Psoas muscle (tissue), 8 donors: ENCODE results near the gene ZFP2. TPM values are rescaled to one million over a fixed set of nuclear protein-coding genes. Genes with fewer than 3 reads are reported as not detected.
"Not testable (repeated sequence)": the region's sequence is repeated elsewhere in the genome, so short reads cannot be mapped to it uniquely, and the experiment has no call there.

Experiments used
- ATAC-seq, 4 donors: fragments of 200-7000 bp; cut with Tn5 transposase; one replicate each; pipeline ENCODE4 v1.9.1; 2020; ENCODE audit warnings: moderate library complexity in 3 of 4, mild to moderate bottlenecking in 2 of 4
- DNase-seq, 2 donors: peaks; one replicate each; pipeline ENCODE4 v3.0.0-alpha.2; 2020
- H3K27ac ChIP-seq: fragments of 200-600 bp; one replicate; pipeline ENCODE4 v1.8.0; 2022
- H3K27me3 ChIP-seq, 3 donors: fragments of 200-600 bp in 1 of 3; one replicate each; pipeline versions ENCODE4 v1.6.1 to v1.8.0; 2013 to 2022; ENCODE audit warnings: low read length in 2 of 3, mild to moderate bottlenecking in 2 of 3, moderate library complexity in 1 of 3; ENCODE audit not compliant: insufficient read depth in 3 of 3
- H3K36me3 ChIP-seq, 2 donors: fragments of 200-600 bp in 1 of 2; one replicate each; pipeline versions ENCODE4 v1.6.1 to v1.8.0; 2013 to 2022; ENCODE audit warnings: low read depth in 1 of 2, mild to moderate bottlenecking in 1 of 2, moderate library complexity in 1 of 2; ENCODE audit not compliant: insufficient read depth in 1 of 2
- H3K4me1 ChIP-seq: fragments of 200-600 bp; one replicate; pipeline ENCODE4 v1.8.0; 2022
- H3K4me3 ChIP-seq: fragments of 200-600 bp; one replicate; pipeline ENCODE4 v1.8.0; 2022; ENCODE audit warnings: mild to moderate bottlenecking
- H3K9me3 ChIP-seq: fragments of 200-600 bp; one replicate; pipeline ENCODE4 v1.8.0; 2022
- WGBS, 3 donors: extraction: QIAGEN DNeasy Blood & Tissue Kit; methylation state at CpG; one replicate each; pipeline versions ENCODE4 v1.1.6 to v1.1.7; 2013; 5-methylcytosine and 5-hydroxymethylcytosine counted together
- intact Hi-C, 2 donors: fragments of 100-400 bp; cut with DNase I; formaldehyde crosslinking; loops; one replicate each; pipeline versions ENCODE4 v1.11.0 to v1.14.2; 2022
- polyA plus RNA-seq, 3 donors: library from polyadenylated mRNA; stranded (reverse); fragments of 200-250 nt; gene quantifications; one replicate each; pipeline ENCODE4 v1.2.3, GENCODE V29; 2013
- total RNA-seq, 4 donors: library from RNA; stranded (reverse); fragmentation: NEBNext Ultra II Directional in 2 of 4; extraction: Animal tissue kit (Norgen Biotek cat#: 25700) in 2 of 4; gene quantifications; one replicate each; pipeline versions ENCODE4 v1.2.1 to v1.2.4, GENCODE V29; 2021 to 2023
- TF ChIP-seq, protein P1 (sequence below): fragments of 200-600 bp; IDR thresholded peaks from one replicate; pipeline ENCODE4 v1.8.0; 2022; ENCODE audit warnings: antibody characterized with exemption
- donor health status: healthy with polysubstance abuse.
- donor health status: DM: no; HTN: no; CAD: no; lungs with moderate emphysema.
- donor health status: Bipolar disorder and iron deficiency.
- donor health status: healthy.
- donor health status: DM: yes; HTN: yes; CAD: no.
- donor health status: DM: no; HTN: no; CAD: no.
- donor health status: DM: no; HTN: no; CAD: no.
- donor health status: DM: yes; HTN: yes; CAD: no.

ZFP2 gene
- total and polyA plus RNA-seq, 7 donors: 0.48 to 4.4 (median 1.2) TPM

DNA sequence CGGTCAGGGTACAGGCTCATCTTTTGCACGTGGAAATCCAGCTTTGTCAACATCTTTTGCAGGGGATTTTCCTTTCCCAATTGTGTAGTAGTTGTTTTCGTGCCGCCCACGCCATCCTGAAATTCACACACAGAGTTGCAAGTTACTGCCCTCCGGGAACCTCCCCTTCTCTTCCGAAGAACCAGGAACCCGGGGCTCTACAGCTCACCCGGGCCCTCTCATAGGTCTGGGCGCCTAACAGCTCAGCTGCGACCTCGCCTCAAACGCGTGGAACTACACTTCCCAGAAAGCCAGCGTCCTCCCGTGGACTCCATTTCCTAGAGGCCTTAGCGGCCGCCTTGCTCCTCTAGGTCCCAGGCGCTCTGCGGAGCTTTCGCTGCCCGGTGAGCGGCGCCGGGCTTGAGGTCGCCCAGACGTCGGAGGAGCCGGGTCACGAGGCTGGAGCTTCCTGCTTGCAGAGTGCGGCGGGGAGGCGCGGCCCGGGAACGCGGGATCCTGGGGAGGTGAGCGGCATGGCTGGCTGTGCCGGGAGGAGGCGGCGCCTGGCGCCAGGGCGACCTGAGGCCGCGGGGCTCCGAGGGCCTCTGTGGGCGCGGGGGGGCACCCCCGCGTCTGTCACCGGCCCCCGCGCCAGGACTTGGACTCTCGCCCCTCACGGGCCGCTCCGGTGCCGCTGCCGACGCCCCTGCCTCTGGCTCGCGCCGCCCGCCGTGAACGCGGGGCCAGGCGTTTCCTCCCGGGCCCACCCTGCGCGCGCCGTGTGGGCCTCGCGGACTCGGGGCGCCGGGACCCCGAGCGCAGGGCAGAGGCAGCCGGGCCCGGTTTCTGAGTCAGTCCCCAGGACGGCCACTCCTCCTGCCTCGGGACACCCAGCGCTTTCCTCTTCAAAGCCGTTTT is 35.8 kb upstream of the ZFP2 start, which contains the start of gene ZNF354B:
TSS of gene ZNF354B (plus strand) at position 329 of the 897 bp plus-strand sequence. CDS start 1,095 bp downstream, outside the sequence.
- Histone ChIP-seq H3K9me3 (no peaks in the 10 kb centered on the region), H3K4me1 (peaks cover 6% of the 10 kb centered on the region), H3K27me3 (no peaks in the 10 kb centered on the region), H3K36me3 (peaks cover 4 to 30% of the 10 kb centered on the region in 2 donors), H3K4me3 (peak within 1 kb of the TSS; percentile 96), H3K27ac (peak within 1 kb of the TSS; percentile 91)
- 1% methylated on average over 52 to 86 of the region's 86 CpGs for WGBS, 3 donors
- ATAC-seq (peak; percentile 97 to 100 (median 100)), DNase-seq (peak; percentile 90 to 93)
- intact Hi-C loops: loop anchor here (1.0 to 5.0 kb wide), 5 partner anchors 129 to 202 kb away; partner anchors contain the start of genes ZNF354A (in 2 of the 2), ZNF354C (in 2 of the 2) and ZNF879 (in 1 of the 2)
- TF ChIP-seq, protein P1, sequence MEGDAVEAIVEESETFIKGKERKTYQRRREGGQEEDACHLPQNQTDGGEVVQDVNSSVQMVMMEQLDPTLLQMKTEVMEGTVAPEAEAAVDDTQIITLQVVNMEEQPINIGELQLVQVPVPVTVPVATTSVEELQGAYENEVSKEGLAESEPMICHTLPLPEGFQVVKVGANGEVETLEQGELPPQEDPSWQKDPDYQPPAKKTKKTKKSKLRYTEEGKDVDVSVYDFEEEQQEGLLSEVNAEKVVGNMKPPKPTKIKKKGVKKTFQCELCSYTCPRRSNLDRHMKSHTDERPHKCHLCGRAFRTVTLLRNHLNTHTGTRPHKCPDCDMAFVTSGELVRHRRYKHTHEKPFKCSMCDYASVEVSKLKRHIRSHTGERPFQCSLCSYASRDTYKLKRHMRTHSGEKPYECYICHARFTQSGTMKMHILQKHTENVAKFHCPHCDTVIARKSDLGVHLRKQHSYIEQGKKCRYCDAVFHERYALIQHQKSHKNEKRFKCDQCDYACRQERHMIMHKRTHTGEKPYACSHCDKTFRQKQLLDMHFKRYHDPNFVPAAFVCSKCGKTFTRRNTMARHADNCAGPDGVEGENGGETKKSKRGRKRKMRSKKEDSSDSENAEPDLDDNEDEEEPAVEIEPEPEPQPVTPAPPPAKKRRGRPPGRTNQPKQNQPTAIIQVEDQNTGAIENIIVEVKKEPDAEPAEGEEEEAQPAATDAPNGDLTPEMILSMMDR: peak; percentile 11

DNA sequence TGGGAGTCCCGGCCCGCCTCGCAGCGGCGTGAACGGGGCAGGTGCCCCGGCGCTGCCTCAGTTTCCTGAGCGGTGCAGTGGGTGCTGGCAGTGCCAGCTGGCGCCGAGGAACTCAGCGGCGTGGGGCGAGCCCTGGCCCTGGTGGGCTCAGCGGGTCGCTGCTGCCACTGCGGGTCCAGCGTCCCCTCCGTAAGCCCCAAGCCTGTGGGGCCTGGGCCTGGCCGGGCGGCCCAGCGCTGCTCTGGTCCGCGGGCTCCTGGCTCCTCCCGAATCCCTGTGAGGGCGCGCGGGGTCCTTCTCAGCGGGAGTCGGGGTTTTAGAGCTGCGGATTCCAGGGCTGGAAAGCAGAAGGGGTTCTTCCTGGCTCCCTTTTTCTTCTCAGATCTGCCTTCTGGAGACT is 35.1 kb upstream of the ZFP2 start:
- peak in 2 of 4 donors; percentile 4 to 26 for ATAC-seq
- H3K27ac ChIP-seq: peak overlapping the region; percentile 91
- peaks cover 4 to 38% of the 10 kb centered on the region in 2 donors for H3K36me3 ChIP-seq
- DNase-seq, H3K9me3 ChIP-seq, H3K4me1 ChIP-seq, H3K27me3 ChIP-seq: not testable (repeated sequence)
- intact Hi-C loops: loop anchor here in 1 of 2 donors (5.0 kb wide), 1 partner anchor 162 kb away; the partner anchor contains the start of gene ZNF879
- WGBS, 3 donors: 0 to 4% methylated on average over 4 to 13 of the region's 31 CpGs; no CpG with 5 or more reads in 1 of the 3 donors
- H3K4me3 ChIP-seq: peak overlapping the region; percentile 96

DNA sequence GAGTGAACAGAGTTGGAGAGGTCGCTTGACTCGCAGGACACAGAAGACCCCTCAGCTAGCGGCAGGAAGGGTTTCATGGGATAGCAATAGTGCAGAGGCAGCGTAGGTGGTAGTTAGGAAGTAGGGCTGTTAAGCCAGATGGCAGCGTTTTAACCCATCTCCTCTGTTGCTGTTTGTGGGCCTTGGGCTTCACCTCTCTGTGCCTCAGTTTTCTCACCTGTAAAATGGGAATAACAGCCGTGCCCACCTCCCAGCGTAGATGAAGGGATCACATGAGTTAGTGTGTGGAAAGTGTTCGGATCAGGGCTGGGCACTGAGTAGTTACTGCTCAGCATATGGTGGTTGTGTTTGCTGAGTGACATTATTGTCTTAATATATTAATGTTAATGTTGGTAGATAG is 34.1 kb upstream of the ZFP2 start:
- H3K36me3 ChIP-seq: peaks cover 7 to 48% of the 10 kb centered on the region in 2 donors
- H3K27me3 ChIP-seq: no peaks in the 10 kb centered on the region
- H3K4me1 ChIP-seq: peaks cover 6% of the 10 kb centered on the region
- no peak overlapping the region for H3K27ac ChIP-seq
- TF ChIP-seq, protein P1: no peak
- DNase-seq (no peak), ATAC-seq (no peak)
- WGBS, 3 donors: 94 to 97% (median 97%) methylated on average over 8 of the region's 8 CpGs
- no peaks in the 10 kb centered on the region for H3K9me3 ChIP-seq
- no peak overlapping the region for H3K4me3 ChIP-seq
- intact Hi-C loops: loop anchor here in 1 of 2 donors (5.0 kb wide), 1 partner anchor 161 kb away; the partner anchor contains the start of gene ZNF879

DNA sequence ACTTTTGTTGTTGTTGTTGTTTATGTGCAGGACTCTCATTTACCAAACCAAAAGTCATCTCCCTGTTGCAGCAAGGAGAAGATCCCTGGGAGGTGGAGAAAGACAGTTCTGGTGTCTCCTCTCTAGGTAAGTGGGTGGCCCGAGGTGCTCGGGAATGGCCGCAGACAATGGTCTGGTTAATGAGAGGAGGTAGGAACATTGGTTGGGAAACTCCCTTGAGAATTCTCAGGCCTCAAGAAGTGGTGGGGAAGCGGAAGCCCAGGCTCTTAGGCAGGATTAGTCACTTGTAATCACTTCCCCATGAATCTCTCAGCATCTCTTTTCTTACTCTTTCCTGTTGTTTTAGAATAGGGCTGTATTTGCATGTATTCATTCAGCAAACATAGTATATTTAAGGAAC is 28.8 kb upstream of the ZFP2 start:
- H3K4me1 ChIP-seq: no peaks in the 10 kb centered on the region
- DNase-seq (no peak), ATAC-seq (no peak)
- H3K27me3 ChIP-seq: no peaks in the 10 kb centered on the region
- H3K27ac ChIP-seq: no peak overlapping the region
- TF ChIP-seq, protein P1: no peak
- H3K4me3 ChIP-seq: no peak overlapping the region
- intact Hi-C loops: no loop called here
- peaks cover 13 to 92% of the 10 kb centered on the region in 2 donors for H3K36me3 ChIP-seq
- H3K9me3 ChIP-seq: peaks cover 2% of the 10 kb centered on the region
- 75 to 90% (median 85%) methylated on average over 4 of the region's 4 CpGs for WGBS, 3 donors

DNA sequence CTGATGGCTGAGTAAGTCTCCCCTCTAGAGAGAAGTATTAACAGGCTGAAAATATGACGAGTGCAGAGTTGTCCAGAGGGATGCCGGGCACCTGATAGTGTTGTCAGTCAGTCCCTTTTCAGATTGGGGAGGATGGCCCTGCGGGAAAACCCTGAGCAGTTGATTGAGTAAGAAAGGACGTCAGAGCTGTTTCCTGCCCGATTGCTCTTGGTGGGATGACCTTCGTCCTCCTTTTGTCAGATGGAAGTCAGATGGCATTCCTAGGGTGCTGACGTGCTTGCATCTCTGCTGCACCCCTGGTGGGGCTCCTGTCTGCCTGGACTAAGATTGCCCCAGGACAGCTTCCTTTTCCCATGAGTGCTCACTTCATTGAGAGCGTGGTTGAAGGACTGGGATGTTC is 26.1 kb upstream of the ZFP2 start:
- ATAC-seq (no peak), DNase-seq (no peak)
- intact Hi-C loops: no loop called here
- no peaks in the 10 kb centered on the region for H3K27me3 ChIP-seq
- TF ChIP-seq, protein P1: no peak
- peaks cover 8 to 93% of the 10 kb centered on the region in 2 donors for H3K36me3 ChIP-seq
- H3K27ac ChIP-seq: no peak overlapping the region
- no peaks in the 10 kb centered on the region for H3K4me1 ChIP-seq
- H3K4me3 ChIP-seq: no peak overlapping the region
- WGBS, 3 donors: 82 to 87% (median 86%) methylated on average over 8 of the region's 8 CpGs
- H3K9me3 ChIP-seq: peaks cover 27% of the 10 kb centered on the region
